A673 (cell line): Measurements from ENCODE around the gene ANKRD2.

Experiments used
- CTCF ChIP-seq: fragments of 300-800, 200-600 bp; sonication (generic); conservative IDR thresholded peaks from 2 replicates; pipeline ENCODE4 v1.5.1; 2017; ENCODE audit warnings: low read depth, mild to moderate bottlenecking, antibody characterized with exemption, low read length, moderate library complexity, mixed read lengths
- EZH2 ChIP-seq: fragments of 200-600 bp; sonication (generic); IDR thresholded peaks from 2 replicates; pipeline ENCODE4 v1.6.1; 2017; ENCODE audit warnings: borderline replicate concordance, low read depth, mild to moderate bottlenecking, mixed read lengths, antibody characterized with exemption, low read length; ENCODE audit not compliant: poor library complexity, severe bottlenecking

- TF ChIP-seq CTCF: no peak
- TF ChIP-seq EZH2: no peak
Observed at GRCh38 chr10:97573021-97573420, 442 bp downstream of the ANKRD2 start.
